ENCODE data around the gene SIPA1L3. TPM values are rescaled to one million over a fixed set of nuclear protein-coding genes. Genes with fewer than 3 reads are reported as not detected.
A peak's percentile ranks its signal among the peaks of the same experiment; 100 is the strongest.
"Not testable (repeated sequence)": the region's sequence is repeated elsewhere in the genome, so short reads cannot be mapped to it uniquely, and the experiment has no call there.

SIPA1L3 gene
- total RNA-seq, 1 donor from 2014 or later, result 9.4 TPM

DNA sequence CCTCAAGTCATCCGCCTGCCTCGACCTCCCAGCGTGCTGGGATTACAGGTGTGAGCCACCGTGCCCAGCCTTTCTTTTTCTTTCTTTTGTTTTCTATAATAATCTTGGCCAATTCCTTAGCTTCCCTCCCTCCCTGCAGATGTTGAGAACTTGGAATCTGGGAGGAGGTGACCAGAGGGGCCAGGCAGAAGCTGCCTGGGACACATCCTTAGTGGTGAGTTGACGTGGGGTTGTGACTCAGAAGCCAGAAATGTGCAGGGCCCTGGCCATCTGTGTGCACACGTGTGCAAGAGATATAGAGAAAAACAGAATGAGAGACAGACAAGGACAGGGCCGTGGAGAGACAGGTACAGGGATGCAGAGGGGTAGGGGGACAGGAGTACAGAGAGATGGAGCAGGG lies 154.3 kb downstream of the SIPA1L3 start:
- DNase-seq (ENCODE audit: low spot score in 2 of 2) (no peak), FAIRE-seq (no peak)

- DNase-seq (ENCODE audit: low spot score in 2 of 2) (no peak), FAIRE-seq (no peak)
Observed at GRCh38 chr19:38062959-38063761, 156.2 kb downstream of the SIPA1L3 start.

DNA sequence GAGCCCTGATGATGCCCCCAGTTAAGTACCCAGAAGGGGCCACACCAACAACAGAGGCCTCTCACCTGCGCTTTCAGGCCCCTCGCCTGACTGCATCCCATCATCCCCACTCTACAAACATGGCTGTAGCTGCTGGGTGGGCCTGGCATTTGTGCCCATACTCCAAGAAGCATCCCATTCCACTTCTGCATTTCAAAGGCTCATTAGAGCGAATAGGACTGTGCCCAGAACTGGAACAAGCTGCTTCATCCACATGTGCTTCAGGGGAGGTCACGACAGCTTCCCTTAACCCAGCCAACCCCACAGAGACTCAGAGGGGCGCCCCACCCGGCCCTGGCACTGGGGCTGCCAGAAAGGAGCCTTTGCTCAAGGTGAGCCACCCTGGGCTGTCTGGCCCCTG lies 156.9 kb downstream of the SIPA1L3 start:
- FAIRE-seq (no peak), DNase-seq (ENCODE audit: low spot score in 2 of 2) (no peak)

DNA sequence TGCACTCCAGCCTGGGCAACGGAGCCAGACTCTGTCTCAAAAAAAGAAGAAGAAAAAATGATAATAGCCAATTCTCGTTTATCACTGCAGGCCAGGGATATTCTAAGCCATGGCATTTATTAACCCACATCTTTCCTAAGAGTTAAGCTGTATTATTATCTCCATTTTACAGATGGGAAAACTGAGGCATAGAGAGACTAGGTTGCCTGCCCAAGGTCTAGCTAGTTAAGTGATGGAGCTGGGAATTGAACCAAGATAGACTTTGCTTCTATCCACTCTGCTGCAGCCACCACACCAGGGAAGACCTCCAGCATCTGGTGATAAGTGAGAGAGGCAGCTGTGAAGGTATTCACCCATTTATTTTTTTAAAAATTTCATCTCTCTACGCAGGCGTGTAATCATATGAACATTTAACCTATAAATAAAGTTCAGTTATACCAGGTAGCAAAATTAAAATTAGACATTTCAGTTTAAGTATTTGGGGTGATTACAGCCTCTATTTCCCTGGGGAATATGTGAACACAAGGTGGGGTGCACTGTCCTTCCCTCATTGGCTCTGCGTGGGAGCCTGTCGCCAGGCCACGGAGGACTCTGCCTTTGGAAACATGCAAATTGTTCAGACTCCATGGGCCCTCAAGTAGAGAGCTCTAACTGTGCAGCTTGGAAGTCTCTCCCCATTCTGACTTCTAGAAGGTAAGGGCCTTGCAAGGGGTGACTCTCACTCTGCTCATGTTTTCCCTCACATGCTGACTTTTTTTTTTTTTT lies 157.8 kb downstream of the SIPA1L3 start:
- no peak for DNase-seq (ENCODE audit: low spot score in 2 of 2)
- FAIRE-seq, result no peak

GRCh38 chr19:38065775-38066174 lies 158.8 kb downstream of the SIPA1L3 start:
- FAIRE-seq, result peak; percentile 64
- DNase-seq (ENCODE audit: low spot score in 2 of 2), result not testable (repeated sequence)

DNA sequence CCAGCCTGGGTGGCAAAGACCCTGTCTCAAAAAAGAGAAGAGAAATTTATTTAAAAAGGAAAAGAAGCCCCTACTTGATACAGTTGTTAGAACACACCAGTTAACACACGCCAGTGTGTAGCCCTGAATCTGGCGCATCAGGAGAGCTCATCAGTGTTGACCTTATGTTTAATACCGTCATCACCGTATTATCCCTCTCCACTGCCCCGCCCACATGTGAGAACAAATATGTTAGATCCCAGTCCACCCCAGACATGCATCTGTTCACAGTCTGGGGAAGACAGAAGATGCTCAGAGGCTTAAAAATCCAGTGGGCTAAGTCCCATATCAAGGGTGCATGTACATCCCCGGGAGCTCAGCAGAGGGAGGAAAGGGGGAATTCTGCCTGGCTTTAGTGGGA lies 161.8 kb downstream of the SIPA1L3 start:
- FAIRE-seq, result no peak

GRCh38 chr19:38070573-38070972 lies 163.6 kb downstream of the SIPA1L3 start:
- FAIRE-seq (no peak), DNase-seq (ENCODE audit: low spot score in 2 of 2) (no peak)

More for the DNA sequence above, 161.8 kb downstream of the SIPA1L3 start:
- no peak for DNase-seq (ENCODE audit: low spot score in 2 of 2)

DNA sequence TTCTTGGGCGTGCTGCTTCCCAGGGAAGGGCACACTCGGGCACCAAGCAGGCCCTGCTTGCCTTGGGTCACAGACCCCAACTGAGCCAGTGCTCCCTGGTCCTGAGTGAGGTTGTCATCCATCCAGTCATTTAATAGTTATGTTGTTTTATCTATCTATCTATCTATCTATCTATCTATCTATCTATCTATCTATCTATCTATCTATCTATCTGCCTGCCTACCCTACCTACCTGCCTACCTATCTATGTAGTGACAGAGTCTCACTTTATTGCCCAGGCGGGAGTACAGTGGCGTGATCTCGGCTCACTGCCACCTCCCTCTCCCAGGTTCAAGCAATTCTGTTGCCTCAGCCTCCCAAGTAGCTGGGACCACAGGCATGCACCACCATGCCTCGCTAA lies 164.0 kb downstream of the SIPA1L3 start:
- FAIRE-seq; DNase-seq (ENCODE audit: low spot score in 2 of 2): not testable (repeated sequence)

- DNase-seq (ENCODE audit: low spot score in 2 of 2) (no peak), FAIRE-seq (no peak)
Observed at GRCh38 chr19:38071647-38072046, 164.6 kb downstream of the SIPA1L3 start.

DNA sequence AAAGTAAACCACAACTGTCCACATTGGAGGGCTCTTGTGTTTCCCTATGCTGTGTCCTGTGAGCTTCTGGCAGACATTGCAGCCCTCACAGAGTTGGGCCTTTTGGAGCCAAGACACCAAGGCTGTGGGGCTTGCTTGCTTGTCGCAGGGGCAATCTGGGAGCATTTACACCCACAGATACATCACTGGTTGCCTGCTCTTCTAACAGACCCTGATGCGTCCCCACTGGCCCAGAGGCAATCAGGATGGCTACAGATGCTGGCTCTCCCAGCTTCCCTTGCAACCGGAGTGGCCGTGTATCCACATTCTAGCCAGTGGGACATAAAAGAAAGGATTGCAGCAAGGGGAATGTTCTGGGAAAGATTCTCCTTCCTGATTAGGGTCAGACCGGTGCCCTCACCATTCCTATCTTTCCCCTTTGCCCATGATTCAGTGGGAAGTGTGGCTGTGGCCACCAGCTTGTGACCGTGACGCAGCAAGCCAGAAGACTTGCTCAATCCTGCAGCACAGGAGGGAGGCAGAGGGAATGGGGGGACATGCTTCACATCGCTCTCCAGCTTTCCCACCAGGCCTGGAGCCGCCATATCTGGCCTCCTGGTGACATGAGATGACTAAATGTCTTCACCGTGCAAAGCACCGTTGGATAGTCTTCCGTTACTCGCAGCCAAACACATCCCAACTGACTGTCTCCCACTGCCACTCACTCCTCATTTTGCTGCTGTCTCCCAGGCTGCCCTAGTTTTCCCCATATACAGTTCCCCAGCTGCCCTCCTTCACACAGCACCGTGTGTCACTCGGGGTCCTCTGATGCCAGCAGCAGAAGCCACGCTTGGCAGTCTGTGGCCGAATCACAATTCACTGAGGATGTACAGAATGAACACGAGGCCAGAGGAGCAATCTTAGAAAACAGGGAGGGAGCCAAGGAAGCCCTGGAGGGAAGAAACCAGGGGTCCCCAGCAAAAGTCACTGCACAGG lies 166.1 kb downstream of the SIPA1L3 start:
- DNase-seq (ENCODE audit: low spot score in 2 of 2), result no peak
- FAIRE-seq, result no peak

DNA sequence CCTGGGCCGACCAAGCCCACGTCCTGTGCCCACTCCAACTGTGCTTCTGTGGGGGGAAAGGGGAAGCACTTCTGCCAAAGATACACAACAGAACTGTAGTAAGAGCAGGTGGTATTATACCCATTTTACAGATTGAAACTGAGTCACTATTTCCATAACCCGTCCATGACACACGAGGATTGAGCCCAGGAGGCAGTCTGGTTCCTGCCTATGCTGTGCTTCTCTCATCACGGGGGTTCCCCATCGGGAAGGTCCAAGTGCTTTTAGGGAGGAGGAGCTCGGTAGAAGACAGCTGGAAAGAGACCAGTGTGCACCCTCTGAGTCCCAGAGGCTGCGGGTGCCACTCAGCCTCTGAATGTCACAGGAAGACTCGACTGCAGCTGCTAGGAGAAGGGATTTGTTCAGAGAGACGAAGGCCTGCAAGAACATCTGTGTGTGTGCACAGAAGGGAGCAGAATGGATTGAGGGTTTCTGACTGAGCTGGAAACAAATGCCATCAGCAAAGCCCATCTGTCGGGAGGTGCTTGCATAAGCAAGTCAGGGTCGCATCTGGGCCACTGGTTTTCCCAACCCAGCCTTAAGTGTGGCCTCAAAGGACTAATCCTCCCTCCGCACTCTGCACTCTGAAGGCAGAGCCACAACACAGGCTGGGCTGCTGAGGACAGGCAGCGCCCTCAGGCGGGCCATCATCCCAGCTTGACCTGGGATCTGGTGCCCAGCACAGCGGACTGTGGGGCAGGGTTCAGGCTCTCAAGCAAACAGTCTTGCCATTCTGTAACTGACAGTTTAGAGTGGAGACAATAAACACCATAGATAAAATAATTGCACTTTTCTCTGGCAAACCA lies 167.1 kb downstream of the SIPA1L3 start:
- DNase-seq (ENCODE audit: low spot score in 2 of 2) (no peak), FAIRE-seq (no peak)

- FAIRE-seq (no peak), DNase-seq (ENCODE audit: low spot score in 2 of 2) (no peak)
Observed at GRCh38 chr19:38076337-38076736, 169.3 kb downstream of the SIPA1L3 start.

GRCh38 chr19:38078302-38078930 lies 171.4 kb downstream of the SIPA1L3 start:
- FAIRE-seq, result no peak
- no peak for DNase-seq (ENCODE audit: low spot score in 2 of 2)

DNA sequence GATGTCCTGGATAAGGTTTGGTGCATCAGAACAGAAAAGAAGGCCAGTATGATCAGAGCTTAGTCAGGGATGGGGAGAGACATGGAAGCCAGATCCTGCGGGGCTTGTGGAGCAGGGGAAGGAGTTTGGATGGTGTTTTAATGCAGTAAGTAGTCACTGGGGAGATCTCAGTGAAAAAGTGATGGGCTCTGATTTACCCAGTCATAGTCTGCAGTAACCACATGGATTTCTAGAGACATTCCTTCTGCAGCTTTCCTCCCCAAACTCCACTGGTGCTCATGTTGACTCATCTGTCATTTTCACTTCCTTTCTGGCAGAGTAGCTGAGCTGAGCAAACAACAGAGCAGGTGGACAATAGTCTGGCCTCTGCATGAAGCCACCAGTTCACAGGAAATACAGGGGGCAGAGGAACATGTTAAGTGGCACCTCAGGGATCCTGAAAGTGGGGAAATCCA lies 172.9 kb downstream of the SIPA1L3 start:
- DNase-seq (ENCODE audit: low spot score in 2 of 2) (no peak), FAIRE-seq (no peak)

DNA sequence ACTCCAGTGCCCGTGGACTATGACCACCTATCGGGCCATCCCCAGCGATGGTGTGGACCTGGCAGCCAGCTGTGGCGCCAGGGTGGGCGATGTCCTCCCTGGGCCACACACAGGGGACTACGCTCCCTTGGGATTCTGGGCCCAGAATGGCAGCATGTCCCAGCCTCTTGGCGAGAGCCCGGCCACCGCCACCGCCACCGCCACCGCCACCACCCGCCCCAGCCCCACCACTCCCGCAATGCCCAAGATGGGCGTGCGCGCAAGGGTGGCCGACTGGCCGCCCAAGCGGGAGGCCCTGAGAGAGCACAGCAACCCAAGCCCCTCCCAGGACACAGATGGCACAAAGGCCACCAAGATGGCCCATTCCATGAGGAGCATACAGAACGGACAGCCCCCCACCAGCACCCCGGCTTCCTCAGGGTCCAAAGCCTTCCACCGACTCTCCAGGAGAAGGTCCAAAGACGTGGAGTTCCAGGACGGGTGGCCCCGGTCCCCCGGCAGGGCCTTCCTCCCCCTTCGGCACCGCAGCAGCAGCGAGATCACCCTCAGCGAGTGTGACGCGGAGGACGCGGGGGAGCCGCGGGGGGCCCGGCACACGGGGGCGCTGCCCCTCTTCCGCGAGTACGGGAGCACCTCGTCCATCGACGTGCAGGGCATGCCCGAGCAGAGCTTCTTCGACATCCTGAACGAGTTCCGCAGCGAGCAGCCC lies 174.7 kb downstream of the SIPA1L3 start:
- DNase-seq (ENCODE audit: low spot score in 2 of 2) (no peak), FAIRE-seq (no peak)

DNA sequence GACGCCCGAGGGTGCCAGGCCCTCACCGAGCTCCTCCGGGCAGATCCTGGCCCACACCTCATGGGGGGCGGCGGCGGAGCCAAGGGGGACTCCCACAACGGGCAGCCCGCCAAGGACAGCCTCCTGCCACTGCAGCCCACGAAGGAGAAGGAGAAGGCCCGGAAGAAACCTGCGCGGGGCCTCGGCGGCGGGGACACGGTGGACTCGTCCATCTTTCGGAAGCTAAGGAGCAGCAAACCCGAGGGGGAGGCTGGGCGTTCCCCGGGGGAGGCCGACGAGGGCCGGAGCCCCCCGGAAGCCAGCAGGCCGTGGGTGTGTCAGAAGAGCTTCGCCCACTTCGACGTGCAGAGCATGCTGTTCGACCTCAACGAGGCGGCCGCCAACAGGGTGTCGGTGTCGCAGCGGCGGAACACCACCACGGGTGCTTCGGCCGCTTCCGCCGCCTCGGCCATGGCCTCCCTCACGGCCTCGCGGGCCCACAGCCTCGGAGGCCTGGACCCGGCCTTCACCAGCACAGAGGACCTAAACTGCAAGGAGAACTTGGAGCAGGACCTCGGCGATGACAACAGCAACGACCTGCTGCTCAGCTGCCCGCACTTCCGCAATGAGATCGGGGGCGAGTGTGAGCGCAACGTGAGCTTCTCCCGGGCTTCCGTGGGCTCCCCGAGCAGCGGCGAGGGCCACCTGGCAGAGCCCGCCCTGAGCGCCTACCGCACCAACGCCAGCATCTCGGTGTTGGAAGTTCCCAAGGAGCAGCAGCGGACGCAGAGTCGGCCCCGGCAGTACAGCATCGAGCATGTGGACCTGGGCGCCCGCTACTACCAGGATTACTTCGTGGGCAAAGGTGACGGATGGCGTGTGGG lies 175.5 kb downstream of the SIPA1L3 start:
- no peak for DNase-seq (ENCODE audit: low spot score in 2 of 2)
- no peak for FAIRE-seq

DNA sequence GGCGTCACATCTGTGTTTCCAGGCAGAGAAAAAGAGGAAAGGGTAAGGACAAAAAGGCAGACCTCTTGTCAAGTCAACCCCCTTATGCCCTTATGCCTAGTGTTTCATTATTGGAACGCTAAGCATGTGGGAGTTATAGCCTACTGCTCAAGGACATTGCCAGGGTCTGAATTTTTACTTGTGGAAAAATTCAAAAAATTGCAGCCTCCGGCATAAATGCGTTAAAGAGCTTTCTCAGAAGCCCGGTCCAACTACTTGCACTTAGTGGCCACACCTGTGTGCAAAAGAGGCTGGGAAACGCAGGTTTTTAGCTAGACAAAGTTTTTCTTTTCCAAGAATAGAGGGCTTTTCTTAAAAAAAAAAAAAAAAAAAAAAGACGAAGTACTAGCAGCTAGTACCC lies 177.2 kb downstream of the SIPA1L3 start:
- no peak for FAIRE-seq
- DNase-seq (ENCODE audit: low spot score in 2 of 2), result no peak

DNA sequence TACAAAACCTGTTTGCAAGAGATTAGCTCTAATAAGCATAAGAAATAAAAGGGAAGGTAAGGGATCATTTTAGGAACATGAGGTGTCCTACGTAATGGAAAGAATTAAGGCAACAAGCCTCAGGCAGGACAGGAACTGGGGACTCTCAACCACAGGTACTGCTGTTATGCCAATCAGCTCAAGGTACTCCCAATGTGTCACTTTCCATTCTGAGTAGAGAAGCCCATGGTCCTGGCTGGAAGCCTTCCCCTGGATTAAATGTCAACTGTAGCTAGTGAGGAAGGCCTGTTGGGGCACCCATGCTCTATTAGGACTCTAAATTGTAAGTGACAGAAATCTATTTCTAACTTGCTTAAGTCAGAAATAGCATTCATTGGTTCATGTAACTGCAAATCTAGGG lies 182.4 kb downstream of the SIPA1L3 start:
- no peak for FAIRE-seq
- no peak for DNase-seq (ENCODE audit: low spot score in 2 of 2)
